ENCODE results near the gene PRB3.

Gene PRB3

DNA sequence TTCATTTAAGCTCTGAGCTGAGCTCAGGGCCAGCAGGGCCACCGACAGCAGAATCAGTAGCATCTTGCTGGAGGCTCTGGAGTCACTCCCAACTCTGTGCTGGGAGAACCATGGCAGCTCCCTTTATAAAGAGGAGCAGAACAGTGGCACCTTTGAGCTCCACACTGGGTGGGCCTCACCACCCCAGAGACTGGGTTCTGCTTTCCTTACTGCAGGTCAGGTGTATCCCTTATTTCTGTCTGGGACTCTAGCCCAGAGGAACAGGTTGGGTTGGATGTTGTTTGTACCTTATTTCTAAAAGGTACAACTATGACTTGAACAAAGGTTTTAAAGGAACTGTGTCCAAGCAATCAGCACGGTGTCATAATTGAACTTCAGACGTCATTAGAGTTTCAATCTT, at the start of gene PRB3:
TSS of gene PRB3 (minus strand) at position 101 of the 400 bp plus-strand sequence. CDS start at position 63, 38 bp downstream.
- H3K4me3 ChIP-seq (replicated peaks; ENCODE audit: low read depth, low read length): no peak within 1 kb of the TSS
- TF ChIP-seq, protein P1, sequence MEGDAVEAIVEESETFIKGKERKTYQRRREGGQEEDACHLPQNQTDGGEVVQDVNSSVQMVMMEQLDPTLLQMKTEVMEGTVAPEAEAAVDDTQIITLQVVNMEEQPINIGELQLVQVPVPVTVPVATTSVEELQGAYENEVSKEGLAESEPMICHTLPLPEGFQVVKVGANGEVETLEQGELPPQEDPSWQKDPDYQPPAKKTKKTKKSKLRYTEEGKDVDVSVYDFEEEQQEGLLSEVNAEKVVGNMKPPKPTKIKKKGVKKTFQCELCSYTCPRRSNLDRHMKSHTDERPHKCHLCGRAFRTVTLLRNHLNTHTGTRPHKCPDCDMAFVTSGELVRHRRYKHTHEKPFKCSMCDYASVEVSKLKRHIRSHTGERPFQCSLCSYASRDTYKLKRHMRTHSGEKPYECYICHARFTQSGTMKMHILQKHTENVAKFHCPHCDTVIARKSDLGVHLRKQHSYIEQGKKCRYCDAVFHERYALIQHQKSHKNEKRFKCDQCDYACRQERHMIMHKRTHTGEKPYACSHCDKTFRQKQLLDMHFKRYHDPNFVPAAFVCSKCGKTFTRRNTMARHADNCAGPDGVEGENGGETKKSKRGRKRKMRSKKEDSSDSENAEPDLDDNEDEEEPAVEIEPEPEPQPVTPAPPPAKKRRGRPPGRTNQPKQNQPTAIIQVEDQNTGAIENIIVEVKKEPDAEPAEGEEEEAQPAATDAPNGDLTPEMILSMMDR (IDR thresholded peaks at IDR 0.05; ENCODE audit: low read depth, low read length, missing control alignments): no peak
- DNase-seq (ENCODE audit: extremely low read depth, low read depth): no peak

DNA sequence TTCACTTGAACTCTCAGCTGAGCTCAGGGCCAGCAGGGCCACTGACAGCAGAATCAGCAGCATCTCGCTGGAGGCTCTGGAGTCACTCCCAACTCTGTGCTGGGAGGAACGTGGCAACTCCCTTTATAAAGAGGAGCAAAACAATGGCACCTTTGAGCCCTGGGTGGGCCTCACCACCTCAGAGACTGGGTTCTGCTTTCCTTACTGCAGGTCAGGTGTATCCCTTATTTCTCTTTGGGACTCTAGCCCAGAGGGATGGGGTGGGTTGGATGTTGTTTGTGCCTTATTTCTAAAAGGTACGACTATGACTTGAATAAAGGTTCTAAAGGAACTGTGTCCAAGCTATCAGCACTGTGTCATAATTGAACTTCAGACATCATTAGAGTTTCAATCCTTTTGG, 40.8 kb upstream of the PRB3 start, which contains the start of gene PRB4:
TSS of gene PRB4 (minus strand) at position 101 of the 400 bp plus-strand sequence. CDS start at position 63, 38 bp downstream.
- H3K4me3 ChIP-seq (replicated peaks; ENCODE audit: low read depth, low read length): no peak within 1 kb of the TSS
- TF ChIP-seq, protein P1 (IDR thresholded peaks at IDR 0.05; ENCODE audit: low read depth, low read length, missing control alignments): no peak
- no peak for DNase-seq (ENCODE audit: extremely low read depth, low read depth)

DNA sequence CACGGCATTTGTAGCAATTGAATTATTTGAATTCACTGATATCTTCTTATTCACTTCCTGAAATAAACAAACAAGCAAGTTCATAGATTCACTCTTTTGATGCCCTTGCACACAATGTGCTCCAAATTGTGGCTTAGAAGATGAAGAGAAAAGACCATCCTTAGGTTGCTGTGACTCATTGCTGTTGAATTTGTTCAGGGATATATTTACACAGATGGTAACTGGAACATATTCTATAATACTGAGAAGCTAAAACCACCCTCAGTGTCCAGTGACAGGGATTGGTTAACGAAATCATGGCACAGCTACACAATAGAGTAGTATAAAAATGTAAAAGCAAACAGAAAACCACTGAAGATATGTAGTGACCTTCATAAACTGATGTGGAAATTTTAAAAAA, 37.6 kb upstream of the PRB3 start:
- no peak for DNase-seq (ENCODE audit: extremely low read depth, low read depth)

DNA sequence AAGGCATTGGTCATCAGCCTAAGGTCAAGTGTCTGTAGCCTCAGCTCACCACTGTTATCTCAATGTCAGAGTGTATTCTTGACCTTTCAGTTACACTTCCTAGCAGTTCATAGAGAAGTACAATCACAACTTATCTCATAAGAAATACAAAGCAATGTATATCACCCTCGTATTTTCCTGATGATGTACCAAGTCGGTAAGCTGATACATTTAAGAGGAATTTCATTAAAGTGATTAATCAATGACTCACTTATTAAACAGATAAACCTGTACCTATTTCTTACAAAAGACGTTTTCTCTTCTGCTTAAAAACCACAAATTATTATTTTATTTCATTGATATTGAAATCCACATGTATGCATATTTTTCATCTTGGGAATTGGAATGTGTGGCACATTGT, 3.9 kb upstream of the PRB3 start:
- TF ChIP-seq, protein P1 (IDR thresholded peaks at IDR 0.05; ENCODE audit: low read depth, low read length, missing control alignments): no peak
- DNase-seq (ENCODE audit: extremely low read depth, low read depth): no peak

More for the DNA sequence above, 37.6 kb upstream of the PRB3 start:
- H3K4me3 ChIP-seq (replicated peaks; ENCODE audit: low read depth, low read length): no peak overlapping the region
- TF ChIP-seq, protein P1 (IDR thresholded peaks at IDR 0.05; ENCODE audit: low read depth, low read length, missing control alignments): no peak

DNA sequence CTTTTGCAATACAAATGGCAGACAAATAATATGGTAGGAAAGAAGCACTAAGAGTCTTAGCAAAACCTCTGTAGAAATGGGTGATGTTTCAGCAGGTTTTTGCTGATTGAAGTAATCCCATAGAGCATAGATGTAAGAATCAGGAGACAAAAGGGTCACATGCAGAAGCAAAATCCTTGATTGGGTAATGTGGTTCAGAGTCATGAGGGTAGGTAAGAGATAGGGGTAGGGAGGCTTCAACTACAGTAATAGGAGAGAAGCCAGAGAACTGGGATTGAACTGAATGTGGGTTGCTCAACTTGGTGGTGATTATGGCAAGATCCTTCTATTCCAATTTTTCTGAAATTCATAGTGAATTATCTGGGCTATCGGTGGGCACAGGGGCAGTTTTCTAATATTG, 5.0 kb downstream of the PRB3 start:
- H3K4me3 ChIP-seq (replicated peaks; ENCODE audit: low read depth, low read length): no peak overlapping the region
- TF ChIP-seq, protein P1 (IDR thresholded peaks at IDR 0.05; ENCODE audit: low read depth, low read length, missing control alignments): no peak
- DNase-seq (ENCODE audit: extremely low read depth, low read depth): no peak

More for the DNA sequence above, 3.9 kb upstream of the PRB3 start:
- no peak overlapping the region for H3K4me3 ChIP-seq (replicated peaks; ENCODE audit: low read depth, low read length)

DNA sequence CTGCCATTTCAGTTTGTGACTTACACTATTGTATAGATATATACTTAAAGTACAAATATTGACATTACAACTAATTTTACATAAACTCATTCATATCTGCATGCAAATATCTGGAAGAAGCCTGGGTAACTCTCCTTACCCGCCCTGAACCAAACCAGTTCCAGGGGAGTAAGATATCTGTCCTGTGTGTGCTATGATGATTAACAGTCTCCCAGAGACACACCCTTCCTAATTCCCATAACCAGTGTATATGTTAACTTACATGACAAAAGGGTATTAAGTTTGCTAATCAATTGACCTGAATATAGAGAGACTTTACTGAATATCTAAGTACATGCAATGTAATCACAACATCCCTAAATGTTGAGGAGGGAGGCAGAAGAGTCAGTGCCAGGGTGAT, 23.0 kb downstream of the PRB3 start:
- DNase-seq (ENCODE audit: extremely low read depth, low read depth): no peak
- TF ChIP-seq, protein P1 (IDR thresholded peaks at IDR 0.05; ENCODE audit: low read depth, low read length, missing control alignments): no peak
- H3K4me3 ChIP-seq (replicated peaks; ENCODE audit: low read depth, low read length): no peak overlapping the region

DNA sequence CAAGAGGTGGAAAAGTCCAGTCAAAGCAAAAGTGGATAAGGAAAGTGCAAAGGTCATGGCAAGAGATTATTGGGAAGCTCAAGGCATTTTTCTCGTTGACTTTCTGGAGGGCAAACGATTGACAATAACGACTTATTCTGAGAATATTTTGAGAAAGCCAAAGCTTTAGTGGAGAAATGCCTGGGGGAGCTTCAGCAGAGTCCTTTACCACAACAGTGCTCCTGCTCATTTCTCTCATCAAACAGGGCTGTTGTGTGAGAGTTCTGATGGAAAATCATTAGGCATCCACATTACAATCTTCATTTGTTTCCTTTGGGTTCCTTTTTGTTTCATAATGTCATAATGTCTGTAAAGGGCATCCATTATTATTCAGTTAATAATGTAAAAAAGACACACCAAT, 26.9 kb downstream of the PRB3 start:
- TF ChIP-seq, protein P1 (IDR thresholded peaks at IDR 0.05; ENCODE audit: low read depth, low read length, missing control alignments): no peak

More for the DNA sequence above, 26.9 kb downstream of the PRB3 start:
- no peak for DNase-seq (ENCODE audit: extremely low read depth, low read depth)
- H3K4me3 ChIP-seq (replicated peaks; ENCODE audit: low read depth, low read length): no peak overlapping the region
